T-helper 1 cell treated with Interleukin-12 subunit alpha and Interleukin-12 subunit beta and Interleukin-4 antibody, amounts not matched to agents 30 ng/mL and 1 ng/mL, for 36 hours (primary cell): ENCODE results near the gene ABCA2. TPM values are rescaled to one million over a fixed set of nuclear protein-coding genes. Genes with fewer than 3 reads are reported as not detected.
"Not testable (repeated sequence)": the region's sequence is repeated elsewhere in the genome, so short reads cannot be mapped to it uniquely, and the experiment has no call there.

Experiments used
- intact Hi-C: fragments of 100-400 bp; cut with micrococcal nuclease; formaldehyde crosslinking; loops from one replicate; pipeline ENCODE4 v1.15.1; 2024
- total RNA-seq: library from RNA; stranded (reverse); gene quantifications from 2 replicates; pipeline ENCODE4 v1.2.3, GENCODE V29; 2022

ABCA2 gene
- total RNA-seq, 1 donor from 2014 or later: 30.0 TPM

GRCh38 chr9:137063311-137064026 is 35.4 kb upstream of the ABCA2 start:
- intact Hi-C loops: no loop called here

- intact Hi-C loops: not testable (repeated sequence)
These were observed 34.8 kb upstream of the ABCA2 start for GRCh38 chr9:137062798-137063197.

GRCh38 chr9:137062384-137062783 is 34.3 kb upstream of the ABCA2 start:
- intact Hi-C loops: no loop called here

- intact Hi-C loops: no loop called here
These were observed 30.6 kb upstream of the ABCA2 start for GRCh38 chr9:137058521-137059234.

GRCh38 chr9:137057545-137057944 is 29.5 kb upstream of the ABCA2 start:
- intact Hi-C loops: no loop called here

- intact Hi-C loops: no loop called here
These were observed 28.8 kb upstream of the ABCA2 start for GRCh38 chr9:137056739-137057415.

- intact Hi-C loops: no loop called here
These were observed 27.6 kb upstream of the ABCA2 start for GRCh38 chr9:137055385-137056364.

- intact Hi-C loops: no loop called here
These were observed 26.9 kb upstream of the ABCA2 start for GRCh38 chr9:137054932-137055384.

- intact Hi-C loops: no loop called here
These were observed 26.2 kb upstream of the ABCA2 start, which contains the start of gene ENTPD2 for GRCh38 chr9:137053944-137054931. ENTPD2 (minus strand) TSS chr9:137054061; CDS start chr9:137053997, 64 bp downstream.

GRCh38 chr9:137052998-137053943 is 25.2 kb upstream of the ABCA2 start:
- intact Hi-C loops: no loop called here

GRCh38 chr9:137052293-137052692 is 24.3 kb upstream of the ABCA2 start:
- intact Hi-C loops: no loop called here

GRCh38 chr9:137051145-137051724 is 23.2 kb upstream of the ABCA2 start:
- intact Hi-C loops: no loop called here

- intact Hi-C loops: no loop called here
These were observed 22.5 kb upstream of the ABCA2 start for GRCh38 chr9:137050570-137050969.

GRCh38 chr9:137049544-137050449 is 21.8 kb upstream of the ABCA2 start:
- intact Hi-C loops: loop anchor here (5.0 kb wide), 1 partner anchor 202 kb away; the partner anchor contains the start of gene PHPT1

- intact Hi-C loops: loop anchor here (5.0 kb wide), 1 partner anchor 202 kb away; the partner anchor contains the start of gene PHPT1
These were observed 20.9 kb upstream of the ABCA2 start for GRCh38 chr9:137048655-137049543.
